ENCODE results near the gene UGCG. TPM values are rescaled to one million over a fixed set of nuclear protein-coding genes. Genes with fewer than 3 reads are reported as not detected.

Gene UGCG
- total and polyA plus RNA-seq, 10 of the 15 experiments (the other 5 are each of a cell fraction or from before 2014, with no cell fraction given), result 21.7 to 96.6 (median 48.9) TPM

DNA sequence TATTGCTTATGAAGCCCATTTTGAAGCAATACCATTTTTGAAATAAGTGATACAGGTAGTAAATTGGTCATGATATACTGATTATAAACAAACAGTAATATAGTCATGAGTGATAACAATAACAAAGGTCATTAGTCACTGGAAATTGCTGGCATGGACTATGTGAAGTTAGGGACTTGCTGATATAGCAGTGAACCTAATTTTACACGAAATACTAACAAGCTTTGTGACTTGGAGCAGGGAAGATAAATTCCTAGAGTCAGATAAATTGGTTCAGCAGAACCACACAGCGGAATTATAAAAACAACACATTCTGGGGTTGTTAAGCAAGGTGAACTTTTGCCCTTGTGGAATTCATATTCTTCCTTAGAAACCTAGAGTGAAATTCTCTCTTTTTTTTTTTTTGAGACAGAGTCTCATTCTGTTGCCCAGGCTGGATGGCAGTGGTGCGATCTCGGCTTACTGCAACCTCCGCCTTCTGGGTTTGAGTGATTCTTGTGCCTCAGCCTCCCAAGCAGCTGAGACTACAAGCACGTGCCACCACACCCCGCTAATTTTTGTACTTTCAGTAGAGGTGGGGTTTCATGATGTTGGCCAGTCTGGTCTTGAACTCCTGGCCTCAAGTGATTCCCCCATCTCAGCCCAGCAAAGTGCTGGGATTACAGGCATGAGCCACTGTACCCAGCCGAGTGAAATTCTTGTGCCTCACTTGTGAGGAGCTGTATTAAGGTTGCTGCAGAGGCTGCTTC is 6.0 kb downstream of the UGCG start:
- peaks cover 10% of the 10 kb centered on the region for H4K20me1 ChIP-seq (ENCODE audit: control insufficient read depth, insufficient read depth)
- H3K9ac ChIP-seq (ENCODE audit: control insufficient read depth, insufficient read depth, low read length), result no peak overlapping the region; the same call in 1 of the 2 replicates
- RAD21 ChIA-PET (ENCODE audit: unreplicated experiment), result interaction anchor here (1.0 to 6.0 kb wide), 8 partner anchors 13 to 477 kb away, joined by 3 to 27 read pairs (median 12); partner anchors contain the start of gene HSDL2
- no peak for DNase-seq (ENCODE audit: low read depth, low spot score)
- in situ Hi-C loops (cut with MboI) (no loop called here), intact Hi-C loops (cut with micrococcal nuclease; ENCODE audit: unreplicated experiment) (no loop called here)
- peak in 1 of 2 experiments; percentile 83; a peak in 2 of 4 replicates for TF ChIP-seq BHLHE40 (IDR thresholded peaks at IDR 0.05; ENCODE audit: borderline replicate concordance in 1 of 2, low read depth in 2 of 2, low read length in 1 of 2)
- TF ChIP-seq POLR2A (IDR thresholded peaks at IDR 0.05; ENCODE audit: low read depth, low read length), result no peak
- no peak for TF ChIP-seq CHD4 (IDR thresholded peaks at IDR 0.05)
- TF ChIP-seq, protein P1, sequence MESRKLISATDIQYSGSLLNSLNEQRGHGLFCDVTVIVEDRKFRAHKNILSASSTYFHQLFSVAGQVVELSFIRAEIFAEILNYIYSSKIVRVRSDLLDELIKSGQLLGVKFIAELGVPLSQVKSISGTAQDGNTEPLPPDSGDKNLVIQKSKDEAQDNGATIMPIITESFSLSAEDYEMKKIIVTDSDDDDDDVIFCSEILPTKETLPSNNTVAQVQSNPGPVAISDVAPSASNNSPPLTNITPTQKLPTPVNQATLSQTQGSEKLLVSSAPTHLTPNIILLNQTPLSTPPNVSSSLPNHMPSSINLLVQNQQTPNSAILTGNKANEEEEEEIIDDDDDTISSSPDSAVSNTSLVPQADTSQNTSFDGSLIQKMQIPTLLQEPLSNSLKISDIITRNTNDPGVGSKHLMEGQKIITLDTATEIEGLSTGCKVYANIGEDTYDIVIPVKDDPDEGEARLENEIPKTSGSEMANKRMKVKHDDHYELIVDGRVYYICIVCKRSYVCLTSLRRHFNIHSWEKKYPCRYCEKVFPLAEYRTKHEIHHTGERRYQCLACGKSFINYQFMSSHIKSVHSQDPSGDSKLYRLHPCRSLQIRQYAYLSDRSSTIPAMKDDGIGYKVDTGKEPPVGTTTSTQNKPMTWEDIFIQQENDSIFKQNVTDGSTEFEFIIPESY (IDR thresholded peaks at IDR 0.05), result peak; percentile 84
- TF ChIP-seq POLR2AphosphoS2 (IDR thresholded peaks at IDR 0.05; ENCODE audit: low read depth, low read length), result no peak
- TF ChIP-seq WRNIP1 (IDR thresholded peaks at IDR 0.05; ENCODE audit: borderline replicate concordance, low read depth, low read length), result no peak
- CTCF ChIA-PET, result interaction anchor here (1.0 to 1.3 kb wide), 2 partner anchors 13 to 173 kb away, joined by 3 to 4 read pairs; no protein-coding TSS in a partner anchor
- BruUV-seq (replicated peaks), result no TSS peak
- H3K27me3 ChIP-seq (replicated peaks in 1 of 2; ENCODE audit: control insufficient read depth in 2 of 2, insufficient read depth in 2 of 2, low read length in 1 of 2), result no peaks in the 10 kb centered on the region
- peaks cover 0 to 18% of the 10 kb centered on the region in 2 experiments; a peak in 2 of 4 replicates for H3K36me3 ChIP-seq (ENCODE audit: control insufficient read depth in 2 of 2, insufficient read depth in 2 of 2, low read length in 1 of 2)
- H3K4me2 ChIP-seq (ENCODE audit: control insufficient read depth, insufficient read depth), result peak overlapping the region; percentile 76
- no peak overlapping the region for H2AFZ ChIP-seq (ENCODE audit: control insufficient read depth, low read depth, low read length)
- H3K9me3 ChIP-seq (replicated peaks; ENCODE audit: control insufficient read depth, insufficient read depth, low read length), result peaks cover 2% of the 10 kb centered on the region
- POLR2A ChIA-PET, result interaction anchor here (0.7 to 7.0 kb wide), 7 partner anchors 13 to 132 kb away, joined by 3 to 45 read pairs (median 3); no protein-coding TSS in a partner anchor
- peaks cover 96% of the 10 kb centered on the region for H3K79me2 ChIP-seq (ENCODE audit: control insufficient read depth, insufficient read depth, low read length)
- peak overlapping the region; percentile 80; the same call in 1 of the 2 replicates for H3K4me3 ChIP-seq
- peak overlapping the region; percentile 37; the same call in 1 of the 2 replicates for H3K27ac ChIP-seq (ENCODE audit: control insufficient read depth, insufficient read depth)
- H3K4me1 ChIP-seq (ENCODE audit: control insufficient read depth, insufficient read depth, low read length), result peaks cover 26% of the 10 kb centered on the region
- SMC1A ChIA-PET (ENCODE audit: uncharacterized antibody, unreplicated experiment), result interaction anchor here (0.7 to 4.6 kb wide), 19 partner anchors 10 to 172 kb away, joined by 3 to 65 read pairs (median 4); no protein-coding TSS in a partner anchor
- whole genome bisulfite sequencing (ENCODE audit: insufficient coverage, insufficient replicate concordance, low lambda C conversion rate, missing lambda C conversion rate), result 86% methylated on average over 5 of the region's 8 CpGs
- FAIRE-seq, result no peak
- no peak for ATAC-seq

Measured in GM12878 (cell line).